Measurements from ENCODE around the gene ABCC5.

DNA sequence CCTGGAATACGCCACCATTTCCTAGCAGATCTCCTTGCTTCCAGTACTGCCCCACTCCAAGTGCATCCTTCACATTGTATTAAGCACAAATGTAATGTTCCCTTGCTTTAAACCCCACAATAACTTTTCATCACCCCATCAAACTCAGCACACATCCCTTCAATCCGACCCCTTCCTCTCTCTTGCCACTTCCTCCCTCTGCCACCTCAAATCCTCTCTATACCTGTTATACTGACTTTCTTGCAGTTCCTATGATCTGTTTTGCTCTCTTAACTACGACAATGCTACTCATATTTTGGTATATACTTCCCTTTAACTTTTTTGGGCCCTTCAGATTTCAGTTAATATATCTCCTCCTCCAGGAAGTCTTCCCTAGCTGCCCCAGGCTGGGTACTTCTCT is 147.1 kb downstream of the ABCC5 start:
- TF ChIP-seq, protein P1, sequence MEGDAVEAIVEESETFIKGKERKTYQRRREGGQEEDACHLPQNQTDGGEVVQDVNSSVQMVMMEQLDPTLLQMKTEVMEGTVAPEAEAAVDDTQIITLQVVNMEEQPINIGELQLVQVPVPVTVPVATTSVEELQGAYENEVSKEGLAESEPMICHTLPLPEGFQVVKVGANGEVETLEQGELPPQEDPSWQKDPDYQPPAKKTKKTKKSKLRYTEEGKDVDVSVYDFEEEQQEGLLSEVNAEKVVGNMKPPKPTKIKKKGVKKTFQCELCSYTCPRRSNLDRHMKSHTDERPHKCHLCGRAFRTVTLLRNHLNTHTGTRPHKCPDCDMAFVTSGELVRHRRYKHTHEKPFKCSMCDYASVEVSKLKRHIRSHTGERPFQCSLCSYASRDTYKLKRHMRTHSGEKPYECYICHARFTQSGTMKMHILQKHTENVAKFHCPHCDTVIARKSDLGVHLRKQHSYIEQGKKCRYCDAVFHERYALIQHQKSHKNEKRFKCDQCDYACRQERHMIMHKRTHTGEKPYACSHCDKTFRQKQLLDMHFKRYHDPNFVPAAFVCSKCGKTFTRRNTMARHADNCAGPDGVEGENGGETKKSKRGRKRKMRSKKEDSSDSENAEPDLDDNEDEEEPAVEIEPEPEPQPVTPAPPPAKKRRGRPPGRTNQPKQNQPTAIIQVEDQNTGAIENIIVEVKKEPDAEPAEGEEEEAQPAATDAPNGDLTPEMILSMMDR (IDR thresholded peaks at IDR 0.05; ENCODE audit: borderline replicate concordance, extremely low read depth, low read length, poor library complexity, severe bottlenecking) = no peak
- no peak for TF ChIP-seq EZH2 (IDR thresholded peaks at IDR 0.05; ENCODE audit: borderline replicate concordance, low read depth, low read length, severe bottlenecking)

Data from DND-41 (cell line).